Measurements from ENCODE around the gene RET.

Gene RET

GRCh38 chr10:43118631-43119415, 42.0 kb downstream of the RET start:
- DNase-seq (ENCODE audit: low read depth), result no peak
- TF ChIP-seq CTCF (conservative IDR thresholded peaks at IDR 0.05; ENCODE audit: control insufficient read depth, insufficient read depth, low read depth, low read length), result no peak
- no peak overlapping the region for H3K4me3 ChIP-seq (ENCODE audit: control insufficient read depth, low read depth, low read length)

- DNase-seq (ENCODE audit: low read depth), result no peak
- no peak for TF ChIP-seq CTCF (conservative IDR thresholded peaks at IDR 0.05; ENCODE audit: control insufficient read depth, insufficient read depth, low read depth, low read length)
- no peak overlapping the region for H3K4me3 ChIP-seq (ENCODE audit: control insufficient read depth, low read depth, low read length)
Measured at GRCh38 chr10:43119416-43120115, 42.7 kb downstream of the RET start.

- DNase-seq (ENCODE audit: low read depth), result no peak
- H3K4me3 ChIP-seq (ENCODE audit: control insufficient read depth, low read depth, low read length), result no peak overlapping the region
- no peak for TF ChIP-seq CTCF (conservative IDR thresholded peaks at IDR 0.05; ENCODE audit: control insufficient read depth, insufficient read depth, low read depth, low read length)
Measured at GRCh38 chr10:43120116-43120928, 43.5 kb downstream of the RET start.

- no peak for TF ChIP-seq CTCF (conservative IDR thresholded peaks at IDR 0.05; ENCODE audit: control insufficient read depth, insufficient read depth, low read depth, low read length)
- DNase-seq (ENCODE audit: low read depth), result no peak
- no peak overlapping the region for H3K4me3 ChIP-seq (ENCODE audit: control insufficient read depth, low read depth, low read length)
Measured at GRCh38 chr10:43120929-43121314, 44.1 kb downstream of the RET start.

- H3K4me3 ChIP-seq (ENCODE audit: control insufficient read depth, low read depth, low read length), result no peak overlapping the region
- no peak for TF ChIP-seq CTCF (conservative IDR thresholded peaks at IDR 0.05; ENCODE audit: control insufficient read depth, insufficient read depth, low read depth, low read length)
- no peak for DNase-seq (ENCODE audit: low read depth)
Measured at GRCh38 chr10:43121444-43121843, 44.6 kb downstream of the RET start.

GRCh38 chr10:43122096-43122495, 45.2 kb downstream of the RET start:
- no peak overlapping the region for H3K4me3 ChIP-seq (ENCODE audit: control insufficient read depth, low read depth, low read length)
- no peak for DNase-seq (ENCODE audit: low read depth)
- no peak for TF ChIP-seq CTCF (conservative IDR thresholded peaks at IDR 0.05; ENCODE audit: control insufficient read depth, insufficient read depth, low read depth, low read length)

Data from fibroblast of mammary gland (primary cell).